ENCODE data around the gene VSTM2L.

VSTM2L gene

GRCh38 chr20:37977338-37977737 lies 74.4 kb downstream of the VSTM2L start:
- Histone ChIP-seq H3K27me3 (replicated peaks in 2 of 5; ENCODE audit: control insufficient read depth in 4 of 5, insufficient read depth in 5 of 5, low read length in 4 of 5) (no peaks in the 10 kb centered on the region), H3K36me3 (ENCODE audit: control insufficient read depth in 4 of 4, insufficient read depth in 4 of 4, low read length in 3 of 4) (peaks cover 0 to 15% (median 11%) of the 10 kb centered on the region in 4 experiments), H3K4me3 (ENCODE audit: control insufficient read depth in 1 of 7, extremely low read depth in 1 of 7, insufficient read depth in 4 of 7, low read depth in 2 of 7, low read length in 6 of 7) (peak overlapping the region in 2 of 7 experiments; percentile 11 to 29), H3K27ac (ENCODE audit: insufficient read depth in 1 of 2, low read depth in 1 of 2, low read length in 2 of 2, poor library complexity in 1 of 2, severe bottlenecking in 2 of 2) (no peak overlapping the region), H3K9me3 (ENCODE audit: control extremely low read depth in 1 of 5, control insufficient read depth in 4 of 5, insufficient read depth in 2 of 5, low read depth in 1 of 5, low read length in 4 of 5) (no peaks in the 10 kb centered on the region), H3K4me1 (ENCODE audit: control extremely low read depth in 1 of 4, control insufficient read depth in 4 of 4, insufficient read depth in 4 of 4, low read length in 3 of 4) (peaks cover 3 to 7% (median 6%) of the 10 kb centered on the region in 4 experiments)
- POLR2A ChIA-PET: no interaction called here
- WGBS (ENCODE audit: insufficient coverage): 41% methylated on average over 5 of the region's 12 CpGs
- no peak for DNase-seq
- CTCF ChIA-PET: no interaction called here

GRCh38 chr20:37977786-37978185 lies 74.9 kb downstream of the VSTM2L start:
- CTCF ChIA-PET: no interaction called here
- Histone ChIP-seq H3K27ac (ENCODE audit: insufficient read depth in 1 of 2, low read depth in 1 of 2, low read length in 2 of 2, poor library complexity in 1 of 2, severe bottlenecking in 2 of 2) (no peak overlapping the region), H3K36me3 (ENCODE audit: control insufficient read depth in 4 of 4, insufficient read depth in 4 of 4, low read length in 3 of 4) (peaks cover 0 to 15% (median 13%) of the 10 kb centered on the region in 4 experiments), H3K27me3 (replicated peaks in 2 of 5; ENCODE audit: control insufficient read depth in 4 of 5, insufficient read depth in 5 of 5, low read length in 4 of 5) (no peaks in the 10 kb centered on the region), H3K4me3 (ENCODE audit: control insufficient read depth in 1 of 7, extremely low read depth in 1 of 7, insufficient read depth in 4 of 7, low read depth in 2 of 7, low read length in 6 of 7) (no peak overlapping the region), H3K4me1 (ENCODE audit: control extremely low read depth in 1 of 4, control insufficient read depth in 4 of 4, insufficient read depth in 4 of 4, low read length in 3 of 4) (peaks cover 3 to 7% (median 6%) of the 10 kb centered on the region in 4 experiments), H3K9me3 (ENCODE audit: control extremely low read depth in 1 of 5, control insufficient read depth in 4 of 5, insufficient read depth in 2 of 5, low read depth in 1 of 5, low read length in 4 of 5) (no peaks in the 10 kb centered on the region)
- 85% methylated on average over 5 of the region's 6 CpGs for WGBS (ENCODE audit: insufficient coverage)
- DNase-seq: no peak
- POLR2A ChIA-PET: no interaction called here

- Histone ChIP-seq H3K9me3 (ENCODE audit: control extremely low read depth in 1 of 5, control insufficient read depth in 4 of 5, insufficient read depth in 2 of 5, low read depth in 1 of 5, low read length in 4 of 5) (no peaks in the 10 kb centered on the region), H3K27me3 (replicated peaks in 2 of 5; ENCODE audit: control insufficient read depth in 4 of 5, insufficient read depth in 5 of 5, low read length in 4 of 5) (no peaks in the 10 kb centered on the region), H3K36me3 (ENCODE audit: control insufficient read depth in 4 of 4, insufficient read depth in 4 of 4, low read length in 3 of 4) (peaks cover 0 to 29% (median 18%) of the 10 kb centered on the region in 4 experiments), H3K27ac (ENCODE audit: insufficient read depth in 1 of 2, low read depth in 1 of 2, low read length in 2 of 2, poor library complexity in 1 of 2, severe bottlenecking in 2 of 2) (no peak overlapping the region), H3K4me1 (ENCODE audit: control extremely low read depth in 1 of 4, control insufficient read depth in 4 of 4, insufficient read depth in 4 of 4, low read length in 3 of 4) (peaks cover 3 to 7% (median 6%) of the 10 kb centered on the region in 4 experiments), H3K4me3 (ENCODE audit: control insufficient read depth in 1 of 7, extremely low read depth in 1 of 7, insufficient read depth in 4 of 7, low read depth in 2 of 7, low read length in 6 of 7) (no peak overlapping the region)
- CTCF ChIA-PET: interaction anchor here (0.6 to 2.0 kb wide), 4 partner anchors 14 to 53 kb away, joined by 3 to 5 read pairs (median 4); no protein-coding TSS in a partner anchor
- no peak for DNase-seq
- 90% methylated on average over 14 of the region's 16 CpGs for WGBS (ENCODE audit: insufficient coverage)
- POLR2A ChIA-PET: no interaction called here
These were observed 76.4 kb downstream of the VSTM2L start for GRCh38 chr20:37979021-37979985.

GRCh38 chr20:37980383-37980782 lies 77.5 kb downstream of the VSTM2L start:
- Histone ChIP-seq H3K27ac (ENCODE audit: insufficient read depth in 1 of 2, low read depth in 1 of 2, low read length in 2 of 2, poor library complexity in 1 of 2, severe bottlenecking in 2 of 2) (no peak overlapping the region), H3K36me3 (ENCODE audit: control insufficient read depth in 4 of 4, insufficient read depth in 4 of 4, low read length in 3 of 4) (peaks cover 0 to 39% (median 19%) of the 10 kb centered on the region in 4 experiments), H3K9me3 (ENCODE audit: control extremely low read depth in 1 of 5, control insufficient read depth in 4 of 5, insufficient read depth in 2 of 5, low read depth in 1 of 5, low read length in 4 of 5) (no peaks in the 10 kb centered on the region), H3K4me1 (ENCODE audit: control extremely low read depth in 1 of 4, control insufficient read depth in 4 of 4, insufficient read depth in 4 of 4, low read length in 3 of 4) (peaks cover 3 to 7% (median 6%) of the 10 kb centered on the region in 4 experiments), H3K27me3 (replicated peaks in 2 of 5; ENCODE audit: control insufficient read depth in 4 of 5, insufficient read depth in 5 of 5, low read length in 4 of 5) (no peaks in the 10 kb centered on the region), H3K4me3 (ENCODE audit: control insufficient read depth in 1 of 7, extremely low read depth in 1 of 7, insufficient read depth in 4 of 7, low read depth in 2 of 7, low read length in 6 of 7) (no peak overlapping the region)
- ChIA-PET CTCF (interaction anchor here (1.1 to 2.0 kb wide), 3 partner anchors 13 to 52 kb away, joined by 3 to 5 read pairs (median 4); no protein-coding TSS in a partner anchor), POLR2A (no interaction called here)
- no peak for DNase-seq
- WGBS (ENCODE audit: insufficient coverage): 91% methylated on average over 8 of the region's 8 CpGs

- H3K27ac ChIP-seq (ENCODE audit: insufficient read depth in 1 of 2, low read depth in 1 of 2, low read length in 2 of 2, poor library complexity in 1 of 2, severe bottlenecking in 2 of 2): no peak overlapping the region
- H3K4me3 ChIP-seq (ENCODE audit: control insufficient read depth in 1 of 7, extremely low read depth in 1 of 7, insufficient read depth in 4 of 7, low read depth in 2 of 7, low read length in 6 of 7): no peak overlapping the region
- DNase-seq: no peak
- H3K36me3 ChIP-seq (ENCODE audit: control insufficient read depth in 4 of 4, insufficient read depth in 4 of 4, low read length in 3 of 4): peaks cover 0 to 42% (median 20%) of the 10 kb centered on the region in 4 experiments
- peaks cover 3 to 7% (median 6%) of the 10 kb centered on the region in 4 experiments for H3K4me1 ChIP-seq (ENCODE audit: control extremely low read depth in 1 of 4, control insufficient read depth in 4 of 4, insufficient read depth in 4 of 4, low read length in 3 of 4)
- ChIA-PET POLR2A (no interaction called here), CTCF (interaction anchor here (0.6 to 2.0 kb wide), 2 partner anchors 12 to 460 kb away, joined by 3 to 5 read pairs; no protein-coding TSS in a partner anchor)
- WGBS (ENCODE audit: insufficient coverage): 96% methylated on average over 6 of the region's 6 CpGs
- H3K27me3 ChIP-seq (replicated peaks in 2 of 5; ENCODE audit: control insufficient read depth in 4 of 5, insufficient read depth in 5 of 5, low read length in 4 of 5): no peaks in the 10 kb centered on the region
- H3K9me3 ChIP-seq (ENCODE audit: control extremely low read depth in 1 of 5, control insufficient read depth in 4 of 5, insufficient read depth in 2 of 5, low read depth in 1 of 5, low read length in 4 of 5): no peaks in the 10 kb centered on the region
These were observed 77.9 kb downstream of the VSTM2L start for GRCh38 chr20:37980876-37981275.

- Histone ChIP-seq H3K4me3 (ENCODE audit: control insufficient read depth in 1 of 7, extremely low read depth in 1 of 7, insufficient read depth in 4 of 7, low read depth in 2 of 7, low read length in 6 of 7) (no peak overlapping the region), H3K27ac (ENCODE audit: insufficient read depth in 1 of 2, low read depth in 1 of 2, low read length in 2 of 2, poor library complexity in 1 of 2, severe bottlenecking in 2 of 2) (no peak overlapping the region), H3K36me3 (ENCODE audit: control insufficient read depth in 4 of 4, insufficient read depth in 4 of 4, low read length in 3 of 4) (peaks cover 0 to 48% (median 23%) of the 10 kb centered on the region in 4 experiments), H3K27me3 (replicated peaks in 2 of 5; ENCODE audit: control insufficient read depth in 4 of 5, insufficient read depth in 5 of 5, low read length in 4 of 5) (no peaks in the 10 kb centered on the region), H3K4me1 (ENCODE audit: control extremely low read depth in 1 of 4, control insufficient read depth in 4 of 4, insufficient read depth in 4 of 4, low read length in 3 of 4) (peaks cover 3 to 7% (median 6%) of the 10 kb centered on the region in 4 experiments), H3K9me3 (ENCODE audit: control extremely low read depth in 1 of 5, control insufficient read depth in 4 of 5, insufficient read depth in 2 of 5, low read depth in 1 of 5, low read length in 4 of 5) (no peaks in the 10 kb centered on the region)
- WGBS (ENCODE audit: insufficient coverage): 98% methylated on average over 4 of the region's 8 CpGs
- DNase-seq: no peak
- CTCF ChIA-PET: interaction anchor here (0.6 to 2.0 kb wide), 2 partner anchors 12 to 461 kb away, joined by 3 to 5 read pairs; no protein-coding TSS in a partner anchor
- POLR2A ChIA-PET: no interaction called here
These were observed 78.6 kb downstream of the VSTM2L start for GRCh38 chr20:37981568-37981967.

GRCh38 chr20:37983286-37983685 lies 80.4 kb downstream of the VSTM2L start:
- Histone ChIP-seq H3K36me3 (ENCODE audit: control insufficient read depth in 4 of 4, insufficient read depth in 4 of 4, low read length in 3 of 4) (peaks cover 5 to 65% (median 31%) of the 10 kb centered on the region in 4 experiments), H3K27ac (ENCODE audit: insufficient read depth in 1 of 2, low read depth in 1 of 2, low read length in 2 of 2, poor library complexity in 1 of 2, severe bottlenecking in 2 of 2) (no peak overlapping the region), H3K27me3 (replicated peaks in 2 of 5; ENCODE audit: control insufficient read depth in 4 of 5, insufficient read depth in 5 of 5, low read length in 4 of 5) (no peaks in the 10 kb centered on the region), H3K4me1 (ENCODE audit: control extremely low read depth in 1 of 4, control insufficient read depth in 4 of 4, insufficient read depth in 4 of 4, low read length in 3 of 4) (no peaks in the 10 kb centered on the region), H3K4me3 (ENCODE audit: control insufficient read depth in 1 of 7, extremely low read depth in 1 of 7, insufficient read depth in 4 of 7, low read depth in 2 of 7, low read length in 6 of 7) (no peak overlapping the region), H3K9me3 (ENCODE audit: control extremely low read depth in 1 of 5, control insufficient read depth in 4 of 5, insufficient read depth in 2 of 5, low read depth in 1 of 5, low read length in 4 of 5) (no peaks in the 10 kb centered on the region)
- 97% methylated on average over 11 of the region's 13 CpGs for WGBS (ENCODE audit: insufficient coverage)
- CTCF ChIA-PET: no interaction called here
- no peak for DNase-seq
- POLR2A ChIA-PET: no interaction called here

Data from common myeloid progenitor, CD34-positive (primary cell).